Measurements from ENCODE around the gene GH2. TPM values are rescaled to one million over a fixed set of nuclear protein-coding genes. Genes with fewer than 3 reads are reported as not detected.

GH2 gene
- total and polyA plus RNA-seq, 4 donors = not detected

GRCh38 chr17:63842173-63842539 is 39.6 kb downstream of the GH2 start:
- WGBS = under 1% methylated on average over 36 of the region's 36 CpGs
- Histone ChIP-seq H3K9me3 (ENCODE audit: control insufficient read depth in 4 of 4, low read length in 3 of 4) (no peaks in the 10 kb centered on the region), H3K9ac (ENCODE audit: low read depth in 1 of 2, low read length in 2 of 2) (peak overlapping the region; percentile 24 to 85), H3K27ac (ENCODE audit: low read depth in 1 of 2, low read length in 2 of 2) (peak overlapping the region; percentile 56 to 81), H3K4me3 (ENCODE audit: low read depth in 1 of 3, low read length in 3 of 3) (peak overlapping the region; percentile 61 to 74 (median 67)), H3K36me3 (ENCODE audit: control insufficient read depth in 4 of 4, insufficient read depth in 3 of 4, low read depth in 1 of 4, low read length in 3 of 4) (peaks cover 0 to 1% (median 0%) of the 10 kb centered on the region in 4 donors), H3K4me1 (ENCODE audit: control insufficient read depth in 4 of 4, insufficient read depth in 4 of 4, low read length in 3 of 4) (peaks cover 26 to 48% (median 45%) of the 10 kb centered on the region in 4 donors), H3K27me3 (ENCODE audit: control insufficient read depth in 4 of 4, insufficient read depth in 4 of 4, low read length in 3 of 4) (no peaks in the 10 kb centered on the region)
- TF ChIP-seq, protein P1, sequence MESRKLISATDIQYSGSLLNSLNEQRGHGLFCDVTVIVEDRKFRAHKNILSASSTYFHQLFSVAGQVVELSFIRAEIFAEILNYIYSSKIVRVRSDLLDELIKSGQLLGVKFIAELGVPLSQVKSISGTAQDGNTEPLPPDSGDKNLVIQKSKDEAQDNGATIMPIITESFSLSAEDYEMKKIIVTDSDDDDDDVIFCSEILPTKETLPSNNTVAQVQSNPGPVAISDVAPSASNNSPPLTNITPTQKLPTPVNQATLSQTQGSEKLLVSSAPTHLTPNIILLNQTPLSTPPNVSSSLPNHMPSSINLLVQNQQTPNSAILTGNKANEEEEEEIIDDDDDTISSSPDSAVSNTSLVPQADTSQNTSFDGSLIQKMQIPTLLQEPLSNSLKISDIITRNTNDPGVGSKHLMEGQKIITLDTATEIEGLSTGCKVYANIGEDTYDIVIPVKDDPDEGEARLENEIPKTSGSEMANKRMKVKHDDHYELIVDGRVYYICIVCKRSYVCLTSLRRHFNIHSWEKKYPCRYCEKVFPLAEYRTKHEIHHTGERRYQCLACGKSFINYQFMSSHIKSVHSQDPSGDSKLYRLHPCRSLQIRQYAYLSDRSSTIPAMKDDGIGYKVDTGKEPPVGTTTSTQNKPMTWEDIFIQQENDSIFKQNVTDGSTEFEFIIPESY (IDR thresholded peaks at IDR 0.05) = no peak
- TF ChIP-seq, protein P2, sequence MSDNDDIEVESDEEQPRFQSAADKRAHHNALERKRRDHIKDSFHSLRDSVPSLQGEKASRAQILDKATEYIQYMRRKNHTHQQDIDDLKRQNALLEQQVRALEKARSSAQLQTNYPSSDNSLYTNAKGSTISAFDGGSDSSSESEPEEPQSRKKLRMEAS (IDR thresholded peaks at IDR 0.05) = no peak
- TF ChIP-seq RAD21 (IDR thresholded peaks at IDR 0.05) = no peak
- TF ChIP-seq, protein P3, sequence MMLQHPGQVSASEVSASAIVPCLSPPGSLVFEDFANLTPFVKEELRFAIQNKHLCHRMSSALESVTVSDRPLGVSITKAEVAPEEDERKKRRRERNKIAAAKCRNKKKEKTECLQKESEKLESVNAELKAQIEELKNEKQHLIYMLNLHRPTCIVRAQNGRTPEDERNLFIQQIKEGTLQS (IDR thresholded peaks at IDR 0.05) = no peak
- DNase-seq (ENCODE audit: low spot score) = no peak

DNA sequence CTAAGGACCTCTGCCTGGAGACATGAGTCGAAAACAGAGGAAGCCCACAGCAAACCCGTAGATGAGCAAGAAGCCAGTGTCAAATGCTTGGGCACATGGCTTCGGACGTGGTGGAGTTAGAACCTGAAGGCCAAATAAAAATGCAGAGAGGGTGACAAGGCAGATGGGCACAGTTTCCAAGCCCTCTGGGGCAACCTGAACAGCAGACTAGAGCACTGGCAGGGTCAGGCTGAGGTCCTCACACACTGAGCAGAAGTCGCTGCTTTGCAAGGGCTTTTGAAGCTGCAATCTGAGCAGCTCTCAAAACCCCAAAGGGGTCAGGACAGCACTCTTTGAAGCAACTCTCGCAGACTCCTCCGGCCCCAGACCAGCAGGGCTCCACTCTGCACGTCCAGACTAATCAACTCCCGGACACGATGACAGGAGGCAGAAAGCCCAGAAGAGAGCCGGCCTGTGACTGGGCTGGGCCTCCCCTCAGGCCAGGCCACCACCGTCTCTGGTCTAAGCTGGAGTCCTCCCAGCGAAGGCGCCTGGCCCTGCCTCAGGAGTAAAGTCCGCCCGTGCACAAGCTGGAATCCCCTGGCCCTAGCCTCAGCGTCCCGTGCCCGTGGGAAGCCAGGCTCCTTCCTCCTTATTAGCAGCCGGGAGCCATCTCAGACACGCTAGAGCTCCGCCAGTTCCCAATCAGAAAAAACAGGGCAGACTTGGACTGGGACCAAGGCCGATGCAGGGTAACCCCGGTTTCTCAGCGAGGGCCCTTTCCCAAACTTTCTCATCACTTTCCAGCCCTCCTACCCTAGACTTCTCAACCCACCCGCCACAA is 40.2 kb downstream of the GH2 start:
- Histone ChIP-seq H3K9me3 (ENCODE audit: control insufficient read depth in 4 of 4, low read length in 3 of 4) (no peaks in the 10 kb centered on the region), H3K27me3 (ENCODE audit: control insufficient read depth in 4 of 4, insufficient read depth in 4 of 4, low read length in 3 of 4) (no peaks in the 10 kb centered on the region), H3K27ac (ENCODE audit: low read depth in 1 of 2, low read length in 2 of 2) (peak overlapping the region; percentile 56 to 81), H3K9ac (ENCODE audit: low read depth in 1 of 2, low read length in 2 of 2) (peak overlapping the region; percentile 24 to 85), H3K36me3 (ENCODE audit: control insufficient read depth in 4 of 4, insufficient read depth in 3 of 4, low read depth in 1 of 4, low read length in 3 of 4) (peaks cover 0 to 6% (median 5%) of the 10 kb centered on the region in 4 donors), H3K4me1 (ENCODE audit: control insufficient read depth in 4 of 4, insufficient read depth in 4 of 4, low read length in 3 of 4) (peaks cover 26 to 48% (median 45%) of the 10 kb centered on the region in 4 donors), H3K4me3 (ENCODE audit: low read depth in 1 of 3, low read length in 3 of 3) (peak overlapping the region; percentile 61 to 74 (median 67))
- TF ChIP-seq RXRA (IDR thresholded peaks at IDR 0.05) (peak in 1 of 2 donors; percentile 26), HNF4A (conservative IDR thresholded peaks at IDR 0.05) (peak; percentile 53 to 59), YY1 (IDR thresholded peaks at IDR 0.05) (peak; percentile 53)
- TF ChIP-seq, protein P4, sequence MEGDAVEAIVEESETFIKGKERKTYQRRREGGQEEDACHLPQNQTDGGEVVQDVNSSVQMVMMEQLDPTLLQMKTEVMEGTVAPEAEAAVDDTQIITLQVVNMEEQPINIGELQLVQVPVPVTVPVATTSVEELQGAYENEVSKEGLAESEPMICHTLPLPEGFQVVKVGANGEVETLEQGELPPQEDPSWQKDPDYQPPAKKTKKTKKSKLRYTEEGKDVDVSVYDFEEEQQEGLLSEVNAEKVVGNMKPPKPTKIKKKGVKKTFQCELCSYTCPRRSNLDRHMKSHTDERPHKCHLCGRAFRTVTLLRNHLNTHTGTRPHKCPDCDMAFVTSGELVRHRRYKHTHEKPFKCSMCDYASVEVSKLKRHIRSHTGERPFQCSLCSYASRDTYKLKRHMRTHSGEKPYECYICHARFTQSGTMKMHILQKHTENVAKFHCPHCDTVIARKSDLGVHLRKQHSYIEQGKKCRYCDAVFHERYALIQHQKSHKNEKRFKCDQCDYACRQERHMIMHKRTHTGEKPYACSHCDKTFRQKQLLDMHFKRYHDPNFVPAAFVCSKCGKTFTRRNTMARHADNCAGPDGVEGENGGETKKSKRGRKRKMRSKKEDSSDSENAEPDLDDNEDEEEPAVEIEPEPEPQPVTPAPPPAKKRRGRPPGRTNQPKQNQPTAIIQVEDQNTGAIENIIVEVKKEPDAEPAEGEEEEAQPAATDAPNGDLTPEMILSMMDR (IDR thresholded peaks at IDR 0.05; ENCODE audit: low read depth, low read length, missing input control) = no peak
- DNase-seq (ENCODE audit: low spot score) = peak; percentile 51
- 4% methylated on average over 26 of the region's 26 CpGs for WGBS

GRCh38 chr17:63840591-63841349 is 41.0 kb downstream of the GH2 start:
- H3K36me3 ChIP-seq (ENCODE audit: control insufficient read depth in 4 of 4, insufficient read depth in 3 of 4, low read depth in 1 of 4, low read length in 3 of 4) = peaks cover 0 to 12% (median 9%) of the 10 kb centered on the region in 4 donors
- peak overlapping the region; percentile 61 to 74 (median 67) for H3K4me3 ChIP-seq (ENCODE audit: low read depth in 1 of 3, low read length in 3 of 3)
- WGBS = 72% methylated on average over 4 of the region's 4 CpGs
- no peak for DNase-seq (ENCODE audit: low spot score)
- peak overlapping the region; percentile 56 to 81 for H3K27ac ChIP-seq (ENCODE audit: low read depth in 1 of 2, low read length in 2 of 2)
- no peaks in the 10 kb centered on the region for H3K27me3 ChIP-seq (ENCODE audit: control insufficient read depth in 4 of 4, insufficient read depth in 4 of 4, low read length in 3 of 4)
- H3K9me3 ChIP-seq (ENCODE audit: control insufficient read depth in 4 of 4, low read length in 3 of 4) = no peaks in the 10 kb centered on the region
- H3K4me1 ChIP-seq (ENCODE audit: control insufficient read depth in 4 of 4, insufficient read depth in 4 of 4, low read length in 3 of 4) = peaks cover 26 to 48% (median 45%) of the 10 kb centered on the region in 4 donors
- H3K9ac ChIP-seq (ENCODE audit: low read depth in 1 of 2, low read length in 2 of 2) = peak overlapping the region; percentile 54 to 85
- TF ChIP-seq, protein P2 (IDR thresholded peaks at IDR 0.05) = no peak
- TF ChIP-seq HNF4G (IDR thresholded peaks at IDR 0.05) = no peak
- TF ChIP-seq HNF4A (conservative IDR thresholded peaks at IDR 0.05) = no peak
- TF ChIP-seq, protein P5, sequence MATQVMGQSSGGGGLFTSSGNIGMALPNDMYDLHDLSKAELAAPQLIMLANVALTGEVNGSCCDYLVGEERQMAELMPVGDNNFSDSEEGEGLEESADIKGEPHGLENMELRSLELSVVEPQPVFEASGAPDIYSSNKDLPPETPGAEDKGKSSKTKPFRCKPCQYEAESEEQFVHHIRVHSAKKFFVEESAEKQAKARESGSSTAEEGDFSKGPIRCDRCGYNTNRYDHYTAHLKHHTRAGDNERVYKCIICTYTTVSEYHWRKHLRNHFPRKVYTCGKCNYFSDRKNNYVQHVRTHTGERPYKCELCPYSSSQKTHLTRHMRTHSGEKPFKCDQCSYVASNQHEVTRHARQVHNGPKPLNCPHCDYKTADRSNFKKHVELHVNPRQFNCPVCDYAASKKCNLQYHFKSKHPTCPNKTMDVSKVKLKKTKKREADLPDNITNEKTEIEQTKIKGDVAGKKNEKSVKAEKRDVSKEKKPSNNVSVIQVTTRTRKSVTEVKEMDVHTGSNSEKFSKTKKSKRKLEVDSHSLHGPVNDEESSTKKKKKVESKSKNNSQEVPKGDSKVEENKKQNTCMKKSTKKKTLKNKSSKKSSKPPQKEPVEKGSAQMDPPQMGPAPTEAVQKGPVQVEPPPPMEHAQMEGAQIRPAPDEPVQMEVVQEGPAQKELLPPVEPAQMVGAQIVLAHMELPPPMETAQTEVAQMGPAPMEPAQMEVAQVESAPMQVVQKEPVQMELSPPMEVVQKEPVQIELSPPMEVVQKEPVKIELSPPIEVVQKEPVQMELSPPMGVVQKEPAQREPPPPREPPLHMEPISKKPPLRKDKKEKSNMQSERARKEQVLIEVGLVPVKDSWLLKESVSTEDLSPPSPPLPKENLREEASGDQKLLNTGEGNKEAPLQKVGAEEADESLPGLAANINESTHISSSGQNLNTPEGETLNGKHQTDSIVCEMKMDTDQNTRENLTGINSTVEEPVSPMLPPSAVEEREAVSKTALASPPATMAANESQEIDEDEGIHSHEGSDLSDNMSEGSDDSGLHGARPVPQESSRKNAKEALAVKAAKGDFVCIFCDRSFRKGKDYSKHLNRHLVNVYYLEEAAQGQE (IDR thresholded peaks at IDR 0.05) = no peak
- TF ChIP-seq TAF1 (conservative IDR thresholded peaks at IDR 0.05) = no peak
- TF ChIP-seq, protein P1 (IDR thresholded peaks at IDR 0.05) = no peak
- TF ChIP-seq RXRA (IDR thresholded peaks at IDR 0.05) = no peak
- no peak for TF ChIP-seq SP1 (IDR thresholded peaks at IDR 0.05)
- no peak for TF ChIP-seq FOXA1 (IDR thresholded peaks at IDR 0.05)
- no peak for TF ChIP-seq JUND (IDR thresholded peaks at IDR 0.05)

All from liver (tissue), 9 donors.